Esophagus muscularis mucosa (tissue), 3 donors: ENCODE results near the gene ANKS1B.

Source experiments
- CTCF ChIP-seq, 3 experiments: fragments of 200-600 bp in 2 of 3; fragments of 450-650 bp in 1 of 3; sonication (generic) in 2 of 3; IDR thresholded peaks; one replicate each; pipeline ENCODE4 v1.5.1; 2017 to 2019; ENCODE audit warnings: antibody characterized with exemption in 3 of 3, mild to moderate bottlenecking in 2 of 3, moderate library complexity in 1 of 3
- EP300 ChIP-seq: sonication (generic); formaldehyde crosslinking; IDR thresholded peaks from one replicate; pipeline ENCODE4 v1.6.1; 2017; ENCODE audit warnings: antibody characterized with exemption

GRCh38 chr12:99771659-99772058 lies 213.1 kb downstream of the ANKS1B start:
- TF ChIP-seq CTCF (IDR thresholded peaks at IDR 0.05) = no peak
- TF ChIP-seq EP300 = no peak
